HEK293 (cell line): ENCODE measurements around the gene RUNX1.

Experiments
- CTCF ChIA-PET: fragments of 350-600 bp; formaldehyde crosslinking; extraction: SDS; loops from one replicate; lab custom pipeline; 2021; ENCODE audit warnings: antibody characterized with exemption; lab: Yijun Ruan, JAX
- POLR2A ChIA-PET: fragments of 300-600 bp; formaldehyde crosslinking; extraction: SDS; loops from one replicate; lab custom pipeline; 2020; ENCODE audit warnings: antibody characterized with exemption, inconsistent platforms; lab: Yijun Ruan, JAX
- H3K27ac ChIP-seq: fragments of 200-500 bp; sonication (Bioruptor generic); 2 replicates; pipeline ENCODE4 v1.5.1; 2014; ENCODE audit warnings: low read depth, low read length, control low read depth, inconsistent platforms; ENCODE audit errors: extremely low read depth
- H3K36me3 ChIP-seq, 2 experiments: fragments of 200-500 bp in 1 of 2; sonication (Bioruptor generic) in 1 of 2; 1 replicate in 1 of 2; 2 replicates in 1 of 2; pipeline ENCODE4 v1.5.1; 2014 to 2017; ENCODE audit warnings: inconsistent platforms in 2 of 2, low read length in 2 of 2; ENCODE audit not compliant: control insufficient read depth in 2 of 2, insufficient read depth in 1 of 2
- H3K4me1 ChIP-seq: fragments of 200-500 bp; sonication (Bioruptor generic); 2 replicates; pipeline ENCODE4 v1.5.1; 2014; ENCODE audit warnings: mild to moderate bottlenecking, low read length, inconsistent platforms; ENCODE audit not compliant: control insufficient read depth, insufficient read depth
- H3K4me3 ChIP-seq: 2 replicates; pipeline ENCODE4 v1.5.1; 2011; ENCODE audit warnings: low read depth, mild to moderate bottlenecking, control low read depth, low read length, moderate library complexity
- H3K9me3 ChIP-seq: fragments of 200-500 bp; sonication (Bioruptor generic); 2 replicates; pipeline ENCODE4 v1.5.1; 2014; ENCODE audit warnings: low read depth, low read length, inconsistent platforms; ENCODE audit not compliant: control insufficient read depth, insufficient read depth
- EGR2 ChIP-seq: fragments of 450-650 bp; formaldehyde crosslinking; IDR thresholded peaks from 2 replicates; pipeline ENCODE4 v1.5.1; 2016; ENCODE audit warnings: low read depth, missing biosample characterization, missing genetic modification characterization
- FEZF1 ChIP-seq: fragments of 450-650 bp; formaldehyde crosslinking; IDR thresholded peaks from 2 replicates; pipeline ENCODE4 v1.5.1; 2016; ENCODE audit warnings: missing biosample characterization, missing genetic modification characterization
- REST ChIP-seq: fragments of 450-650 bp; formaldehyde crosslinking; IDR thresholded peaks from 2 replicates; pipeline ENCODE4 v1.5.1; 2016; ENCODE audit warnings: missing biosample characterization, missing genetic modification characterization
- YY1 ChIP-seq: fragments of 450-650 bp; formaldehyde crosslinking; IDR thresholded peaks from 2 replicates; pipeline ENCODE4 v1.5.1; 2018; ENCODE audit warnings: missing biosample characterization, missing genetic modification characterization
- ZFHX2 ChIP-seq: fragments of 450-650 bp; formaldehyde crosslinking; conservative IDR thresholded peaks from 2 replicates; pipeline ENCODE4 v1.5.1; 2016; ENCODE audit warnings: missing biosample characterization, missing genetic modification characterization
- ZNF148 ChIP-seq: fragments of 450-650 bp; formaldehyde crosslinking; IDR thresholded peaks from 2 replicates; pipeline ENCODE4 v1.5.0; 2017; ENCODE audit warnings: missing biosample characterization, missing genetic modification characterization, borderline replicate concordance
- ZNF155 ChIP-seq: fragments of 450-650 bp; formaldehyde crosslinking; IDR thresholded peaks from 2 replicates; pipeline ENCODE4 v1.5.1; 2016; ENCODE audit warnings: missing biosample characterization, missing genetic modification characterization
- ZNF174 ChIP-seq: fragments of 450-650 bp; formaldehyde crosslinking; IDR thresholded peaks from 2 replicates; pipeline ENCODE4 v1.5.0; 2017; ENCODE audit warnings: missing biosample characterization, mild to moderate bottlenecking, missing genetic modification characterization
- ZNF223 ChIP-seq: fragments of 450-650 bp; formaldehyde crosslinking; IDR thresholded peaks from 2 replicates; pipeline ENCODE4 v1.5.1; 2016; ENCODE audit warnings: missing biosample characterization, missing genetic modification characterization
- ZNF24 ChIP-seq: fragments of 450-650 bp; formaldehyde crosslinking; IDR thresholded peaks from 2 replicates; pipeline ENCODE4 v1.5.1; 2016; ENCODE audit warnings: missing biosample characterization, missing genetic modification characterization
- ZNF558 ChIP-seq: fragments of 450-650 bp; formaldehyde crosslinking; IDR thresholded peaks from 2 replicates; pipeline ENCODE4 v1.5.1; 2016; ENCODE audit warnings: missing biosample characterization, missing genetic modification characterization
- ZNF571 ChIP-seq: fragments of 450-650 bp; formaldehyde crosslinking; IDR thresholded peaks from 2 replicates; pipeline ENCODE4 v1.5.0; 2017; ENCODE audit warnings: missing biosample characterization, missing genetic modification characterization
- ZNF670 ChIP-seq: fragments of 450-650 bp; formaldehyde crosslinking; IDR thresholded peaks from 2 replicates; pipeline ENCODE4 v1.5.1; 2016; ENCODE audit warnings: missing biosample characterization, missing genetic modification characterization, low read depth
- ZNF843 ChIP-seq: fragments of 450-650 bp; formaldehyde crosslinking; IDR thresholded peaks from 2 replicates; pipeline ENCODE4 v1.5.1; 2016; ENCODE audit warnings: missing biosample characterization, missing genetic modification characterization
- ZSCAN16 ChIP-seq: fragments of 450-650 bp; formaldehyde crosslinking; IDR thresholded peaks from 2 replicates; pipeline ENCODE4 v1.5.1; 2016; ENCODE audit warnings: missing biosample characterization, missing genetic modification characterization
- TF ChIP-seq, protein P1 (sequence below): fragments of 450-650 bp; formaldehyde crosslinking; IDR thresholded peaks from 2 replicates; pipeline ENCODE4 v1.5.1; 2016; ENCODE audit warnings: missing biosample characterization, missing genetic modification characterization, borderline replicate concordance
- TF ChIP-seq, protein P2 (sequence below): fragments of 450-650 bp; formaldehyde crosslinking; IDR thresholded peaks from 2 replicates; pipeline ENCODE4 v1.5.1; 2017; ENCODE audit warnings: missing biosample characterization, missing genetic modification characterization

The RUNX1 gene

GRCh38 chr21:35088319-35088771 is 39.2 kb upstream of the RUNX1 start:
- Histone ChIP-seq H3K9me3 (no peaks in the 10 kb centered on the region), H3K4me3 (no peak overlapping the region), H3K4me1 (no peaks in the 10 kb centered on the region), H3K36me3 (no peaks in the 10 kb centered on the region), H3K27ac (no peak overlapping the region)
- ChIA-PET CTCF (interaction anchor here (1.0 kb wide), 1 partner anchor 12 kb away, joined by 3 read pairs; no protein-coding TSS in a partner anchor), POLR2A (no interaction called here)
- no peak for TF ChIP-seq ZNF24 (tag by site-specific recombination)
- 0 out of 2 replicates have a peak, but pooled peaks have one; percentile 20 for TF ChIP-seq FEZF1
- TF ChIP-seq EGR2 (tag by site-specific recombination): 0 out of 2 replicates have a peak, but pooled peaks have one; percentile 9
- 0 out of 2 replicates have a peak, but pooled peaks have one; percentile 19 for TF ChIP-seq ZFHX2
- TF ChIP-seq ZNF148 (tag by site-specific recombination): no peak
- no peak for TF ChIP-seq ZNF223 (tag by site-specific recombination)
- TF ChIP-seq ZNF571 (tag by site-specific recombination): no peak
- no peak for TF ChIP-seq ZNF174 (tag by site-specific recombination)
- no peak for TF ChIP-seq ZNF155 (tag by site-specific recombination)
- no peak for TF ChIP-seq ZNF843 (tag by site-specific recombination)
- TF ChIP-seq ZNF558: no peak

GRCh38 chr21:35086357-35086756 is 37.3 kb upstream of the RUNX1 start:
- ChIA-PET CTCF (interaction anchor here (0.8 kb wide), 1 partner anchor 942 kb away, joined by 4 read pairs; no protein-coding TSS in a partner anchor), POLR2A (no interaction called here)
- no peak overlapping the region for H3K27ac ChIP-seq

GRCh38 chr21:35084869-35085268 is 35.8 kb upstream of the RUNX1 start:
- no peaks in the 10 kb centered on the region for H3K36me3 ChIP-seq
- H3K4me3 ChIP-seq: no peak overlapping the region
- no peaks in the 10 kb centered on the region for H3K4me1 ChIP-seq
- CTCF ChIA-PET: interaction anchor here (1.1 kb wide), 1 partner anchor 9 kb away, joined by 3 read pairs; no protein-coding TSS in a partner anchor
- POLR2A ChIA-PET: interaction anchor here (1.4 kb wide), 1 partner anchor 9 kb away, joined by 3 read pairs; no protein-coding TSS in a partner anchor
- no peaks in the 10 kb centered on the region for H3K9me3 ChIP-seq
- no peak overlapping the region for H3K27ac ChIP-seq
- TF ChIP-seq ZNF670 (tag by site-specific recombination) (no peak), ZSCAN16 (tag by site-specific recombination) (no peak), REST (no peak)
- TF ChIP-seq, protein P1, sequence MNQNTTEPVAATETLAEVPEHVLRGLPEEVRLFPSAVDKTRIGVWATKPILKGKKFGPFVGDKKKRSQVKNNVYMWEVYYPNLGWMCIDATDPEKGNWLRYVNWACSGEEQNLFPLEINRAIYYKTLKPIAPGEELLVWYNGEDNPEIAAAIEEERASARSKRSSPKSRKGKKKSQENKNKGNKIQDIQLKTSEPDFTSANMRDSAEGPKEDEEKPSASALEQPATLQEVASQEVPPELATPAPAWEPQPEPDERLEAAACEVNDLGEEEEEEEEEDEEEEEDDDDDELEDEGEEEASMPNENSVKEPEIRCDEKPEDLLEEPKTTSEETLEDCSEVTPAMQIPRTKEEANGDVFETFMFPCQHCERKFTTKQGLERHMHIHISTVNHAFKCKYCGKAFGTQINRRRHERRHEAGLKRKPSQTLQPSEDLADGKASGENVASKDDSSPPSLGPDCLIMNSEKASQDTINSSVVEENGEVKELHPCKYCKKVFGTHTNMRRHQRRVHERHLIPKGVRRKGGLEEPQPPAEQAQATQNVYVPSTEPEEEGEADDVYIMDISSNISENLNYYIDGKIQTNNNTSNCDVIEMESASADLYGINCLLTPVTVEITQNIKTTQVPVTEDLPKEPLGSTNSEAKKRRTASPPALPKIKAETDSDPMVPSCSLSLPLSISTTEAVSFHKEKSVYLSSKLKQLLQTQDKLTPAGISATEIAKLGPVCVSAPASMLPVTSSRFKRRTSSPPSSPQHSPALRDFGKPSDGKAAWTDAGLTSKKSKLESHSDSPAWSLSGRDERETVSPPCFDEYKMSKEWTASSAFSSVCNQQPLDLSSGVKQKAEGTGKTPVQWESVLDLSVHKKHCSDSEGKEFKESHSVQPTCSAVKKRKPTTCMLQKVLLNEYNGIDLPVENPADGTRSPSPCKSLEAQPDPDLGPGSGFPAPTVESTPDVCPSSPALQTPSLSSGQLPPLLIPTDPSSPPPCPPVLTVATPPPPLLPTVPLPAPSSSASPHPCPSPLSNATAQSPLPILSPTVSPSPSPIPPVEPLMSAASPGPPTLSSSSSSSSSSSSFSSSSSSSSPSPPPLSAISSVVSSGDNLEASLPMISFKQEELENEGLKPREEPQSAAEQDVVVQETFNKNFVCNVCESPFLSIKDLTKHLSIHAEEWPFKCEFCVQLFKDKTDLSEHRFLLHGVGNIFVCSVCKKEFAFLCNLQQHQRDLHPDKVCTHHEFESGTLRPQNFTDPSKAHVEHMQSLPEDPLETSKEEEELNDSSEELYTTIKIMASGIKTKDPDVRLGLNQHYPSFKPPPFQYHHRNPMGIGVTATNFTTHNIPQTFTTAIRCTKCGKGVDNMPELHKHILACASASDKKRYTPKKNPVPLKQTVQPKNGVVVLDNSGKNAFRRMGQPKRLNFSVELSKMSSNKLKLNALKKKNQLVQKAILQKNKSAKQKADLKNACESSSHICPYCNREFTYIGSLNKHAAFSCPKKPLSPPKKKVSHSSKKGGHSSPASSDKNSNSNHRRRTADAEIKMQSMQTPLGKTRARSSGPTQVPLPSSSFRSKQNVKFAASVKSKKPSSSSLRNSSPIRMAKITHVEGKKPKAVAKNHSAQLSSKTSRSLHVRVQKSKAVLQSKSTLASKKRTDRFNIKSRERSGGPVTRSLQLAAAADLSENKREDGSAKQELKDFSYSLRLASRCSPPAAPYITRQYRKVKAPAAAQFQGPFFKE (tag by site-specific recombination): no peak

More at GRCh38 chr21:35086357-35086756, 37.3 kb upstream of the RUNX1 start:
- Histone ChIP-seq H3K4me1 (no peaks in the 10 kb centered on the region), H3K4me3 (no peak overlapping the region), H3K9me3 (no peaks in the 10 kb centered on the region), H3K36me3 (no peaks in the 10 kb centered on the region)
- no peak for TF ChIP-seq YY1 (tag by site-specific recombination)
- TF ChIP-seq, protein P2, sequence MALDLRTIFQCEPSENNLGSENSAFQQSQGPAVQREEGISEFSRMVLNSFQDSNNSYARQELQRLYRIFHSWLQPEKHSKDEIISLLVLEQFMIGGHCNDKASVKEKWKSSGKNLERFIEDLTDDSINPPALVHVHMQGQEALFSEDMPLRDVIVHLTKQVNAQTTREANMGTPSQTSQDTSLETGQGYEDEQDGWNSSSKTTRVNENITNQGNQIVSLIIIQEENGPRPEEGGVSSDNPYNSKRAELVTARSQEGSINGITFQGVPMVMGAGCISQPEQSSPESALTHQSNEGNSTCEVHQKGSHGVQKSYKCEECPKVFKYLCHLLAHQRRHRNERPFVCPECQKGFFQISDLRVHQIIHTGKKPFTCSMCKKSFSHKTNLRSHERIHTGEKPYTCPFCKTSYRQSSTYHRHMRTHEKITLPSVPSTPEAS: 0 out of 2 replicates have a peak, but pooled peaks have one; percentile 15
